Left hindlimb (tissue), 1 donor: ENCODE data around the gene PHTF1.

ENCODE experiments used
- DNase-seq: peaks from one replicate; pipeline ENCODE4 v3.0.0-alpha.2; 2018

The PHTF1 gene

GRCh38 chr1:113663165-113663951 lies 95.9 kb downstream of the PHTF1 start:
- no peak for DNase-seq

GRCh38 chr1:113662101-113662500 lies 97.2 kb downstream of the PHTF1 start:
- DNase-seq, result no peak

GRCh38 chr1:113660088-113660487 lies 99.2 kb downstream of the PHTF1 start:
- no peak for DNase-seq

GRCh38 chr1:113659556-113659955 lies 99.7 kb downstream of the PHTF1 start:
- DNase-seq, result no peak

GRCh38 chr1:113659035-113659434 lies 100.3 kb downstream of the PHTF1 start:
- no peak for DNase-seq

GRCh38 chr1:113657556-113658063 lies 101.7 kb downstream of the PHTF1 start:
- no peak for DNase-seq

- DNase-seq, result no peak
These were observed 102.2 kb downstream of the PHTF1 start for GRCh38 chr1:113657126-113657525.

GRCh38 chr1:113654883-113655282 lies 104.4 kb downstream of the PHTF1 start:
- DNase-seq, result no peak

- DNase-seq, result no peak
These were observed 105.5 kb downstream of the PHTF1 start for GRCh38 chr1:113653741-113654140.

GRCh38 chr1:113652771-113653170 lies 106.5 kb downstream of the PHTF1 start:
- DNase-seq, result no peak

- DNase-seq, result no peak
These were observed 110.8 kb downstream of the PHTF1 start for GRCh38 chr1:113648478-113648877.

- DNase-seq, result no peak
These were observed 112.1 kb downstream of the PHTF1 start for GRCh38 chr1:113647164-113647563.
